Coronary artery (tissue), 2 donors: ENCODE measurements around the gene TIGAR.

Experiments used
- DNase-seq: peaks from one replicate; pipeline ENCODE4 v3.0.0-alpha.2; 2017; ENCODE audit warnings: low spot score
- H3K27ac ChIP-seq, 2 donors: fragments of 200-600 bp; sonication (generic); one replicate each; pipeline ENCODE4 v1.5.1; 2016 to 2019
- H3K4me3 ChIP-seq: fragments of 200-600 bp; sonication (generic); 2 replicates; pipeline ENCODE4 v1.5.1; 2016; ENCODE audit warnings: mild to moderate bottlenecking, moderate library complexity
- TF ChIP-seq, protein P1 (sequence below): fragments of 200-600 bp; sonication (generic); IDR thresholded peaks from one replicate; pipeline ENCODE4 v1.5.1; 2019; ENCODE audit warnings: antibody characterized with exemption

The TIGAR gene

DNA sequence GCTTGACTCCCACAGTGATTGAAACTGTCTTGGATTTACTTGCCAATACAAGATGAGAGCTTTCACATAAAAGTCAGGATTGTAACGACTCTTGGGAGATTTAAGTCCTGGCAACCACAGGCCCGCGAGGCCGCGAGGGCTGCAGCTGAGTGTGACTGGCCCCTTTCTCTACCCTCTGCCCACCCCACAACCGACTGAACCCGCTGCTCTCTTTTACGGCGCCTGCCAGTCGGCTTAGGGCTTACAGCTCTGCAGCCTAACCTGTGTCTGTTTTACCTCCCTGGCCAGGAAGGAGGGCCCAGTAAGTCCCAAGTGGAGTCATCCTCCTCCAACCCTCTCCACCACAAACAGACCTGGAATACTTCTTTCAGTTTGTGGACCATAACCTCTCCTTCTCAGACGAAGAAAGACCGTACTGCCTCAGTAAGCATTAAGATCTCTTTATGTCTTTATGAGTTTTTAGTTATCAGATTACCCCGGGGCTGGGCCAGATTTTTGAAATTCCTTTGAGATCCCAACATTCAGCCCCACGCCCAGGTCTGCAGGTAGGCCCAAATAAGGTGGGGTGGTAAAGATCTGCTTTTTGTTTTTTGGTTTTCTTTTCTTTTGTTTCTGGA is 12.6 kb upstream of the TIGAR start:
- TF ChIP-seq, protein P1, sequence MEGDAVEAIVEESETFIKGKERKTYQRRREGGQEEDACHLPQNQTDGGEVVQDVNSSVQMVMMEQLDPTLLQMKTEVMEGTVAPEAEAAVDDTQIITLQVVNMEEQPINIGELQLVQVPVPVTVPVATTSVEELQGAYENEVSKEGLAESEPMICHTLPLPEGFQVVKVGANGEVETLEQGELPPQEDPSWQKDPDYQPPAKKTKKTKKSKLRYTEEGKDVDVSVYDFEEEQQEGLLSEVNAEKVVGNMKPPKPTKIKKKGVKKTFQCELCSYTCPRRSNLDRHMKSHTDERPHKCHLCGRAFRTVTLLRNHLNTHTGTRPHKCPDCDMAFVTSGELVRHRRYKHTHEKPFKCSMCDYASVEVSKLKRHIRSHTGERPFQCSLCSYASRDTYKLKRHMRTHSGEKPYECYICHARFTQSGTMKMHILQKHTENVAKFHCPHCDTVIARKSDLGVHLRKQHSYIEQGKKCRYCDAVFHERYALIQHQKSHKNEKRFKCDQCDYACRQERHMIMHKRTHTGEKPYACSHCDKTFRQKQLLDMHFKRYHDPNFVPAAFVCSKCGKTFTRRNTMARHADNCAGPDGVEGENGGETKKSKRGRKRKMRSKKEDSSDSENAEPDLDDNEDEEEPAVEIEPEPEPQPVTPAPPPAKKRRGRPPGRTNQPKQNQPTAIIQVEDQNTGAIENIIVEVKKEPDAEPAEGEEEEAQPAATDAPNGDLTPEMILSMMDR: no peak
- no peak overlapping the region for H3K4me3 ChIP-seq
- DNase-seq: no peak
- no peak overlapping the region for H3K27ac ChIP-seq

DNA sequence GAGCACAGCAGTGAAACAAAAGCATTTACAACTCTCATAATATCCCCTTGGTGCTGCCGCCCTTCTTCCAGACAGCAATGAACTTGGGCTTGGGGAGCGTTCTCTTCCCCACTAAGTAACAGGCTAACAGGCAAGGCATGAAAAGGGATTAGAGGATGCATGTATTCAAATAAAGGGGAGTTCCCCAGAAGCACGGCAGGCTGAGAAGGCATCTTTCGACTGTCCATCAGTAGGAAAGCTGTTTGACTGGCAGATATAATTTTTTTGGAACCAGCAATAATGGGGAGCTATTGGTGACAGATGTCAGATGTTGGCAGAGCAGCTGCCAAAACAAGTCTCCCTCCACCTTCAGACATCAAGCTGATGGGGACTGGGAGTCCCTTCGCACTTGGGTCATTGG is 9.2 kb upstream of the TIGAR start:
- DNase-seq: no peak
- TF ChIP-seq, protein P1: no peak

DNA sequence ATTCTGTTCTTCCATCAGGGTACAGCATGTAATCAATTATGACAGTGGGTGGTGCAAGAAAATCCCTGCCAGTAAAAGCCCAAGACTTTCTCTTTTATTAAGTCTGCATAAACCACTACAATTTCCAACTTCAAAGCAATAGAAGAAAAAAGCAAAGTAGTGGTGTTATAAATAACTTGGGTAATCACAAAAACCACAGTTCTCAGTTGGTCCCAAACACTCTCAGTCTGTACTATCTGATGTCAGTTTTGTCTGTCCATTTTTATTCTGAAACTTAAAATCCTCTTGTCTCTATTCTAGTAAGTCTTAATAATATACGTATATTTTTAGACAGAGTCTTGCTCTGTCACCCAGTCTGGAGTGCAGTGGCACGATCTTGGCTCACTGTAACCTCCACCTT is 8.8 kb upstream of the TIGAR start:
- H3K4me3 ChIP-seq: no peak overlapping the region
- TF ChIP-seq, protein P1: no peak
- no peak for DNase-seq
- no peak overlapping the region for H3K27ac ChIP-seq

More for the DNA sequence above, 9.2 kb upstream of the TIGAR start:
- Histone ChIP-seq H3K27ac (no peak overlapping the region), H3K4me3 (no peak overlapping the region)

DNA sequence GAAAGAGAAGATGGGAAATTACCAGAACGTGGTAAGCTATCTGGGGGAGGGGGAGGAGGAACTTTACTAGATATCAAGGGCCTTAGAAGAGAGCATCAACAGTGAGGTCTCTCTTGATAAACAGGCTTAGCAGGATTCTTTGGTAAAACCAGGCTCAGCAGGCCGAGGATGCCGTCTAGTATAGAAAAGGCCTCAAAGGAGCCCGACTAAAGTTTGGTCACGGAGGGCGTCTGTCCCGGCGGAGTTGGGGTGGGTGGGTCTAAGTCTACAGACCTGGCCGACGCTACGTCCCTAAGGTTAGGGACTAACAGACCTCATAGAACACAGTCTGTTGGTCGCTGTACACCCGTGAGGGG is 538 bp upstream of the TIGAR start:
- TF ChIP-seq, protein P1: no peak
- H3K27ac ChIP-seq: peak overlapping the region; percentile 80

DNA sequence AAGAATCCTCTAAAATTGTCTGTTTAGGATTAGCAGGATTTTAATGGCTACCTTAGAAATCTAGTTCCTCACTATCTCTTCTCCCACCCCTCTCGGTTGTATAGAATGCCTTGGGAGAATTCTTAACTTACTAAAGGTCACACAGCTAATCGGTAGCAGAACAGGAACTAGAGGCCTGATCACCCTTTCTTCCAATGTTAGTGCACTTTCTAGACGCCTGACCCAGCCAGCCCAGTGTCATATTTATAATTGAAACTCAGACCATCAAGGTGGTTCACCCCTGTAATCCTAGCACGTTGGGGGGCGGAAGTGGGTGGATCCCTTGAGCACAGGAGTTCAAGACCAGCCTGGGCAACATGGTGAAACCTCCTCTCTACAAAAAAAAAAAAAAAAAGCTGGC is 1.7 kb downstream of the TIGAR start:
- Histone ChIP-seq H3K27ac (no peak overlapping the region), H3K4me3 (no peak overlapping the region)
- TF ChIP-seq, protein P1: no peak
- DNase-seq: no peak

More for the DNA sequence above, 538 bp upstream of the TIGAR start:
- H3K4me3 ChIP-seq: peak overlapping the region; percentile 96
- DNase-seq: no peak

DNA sequence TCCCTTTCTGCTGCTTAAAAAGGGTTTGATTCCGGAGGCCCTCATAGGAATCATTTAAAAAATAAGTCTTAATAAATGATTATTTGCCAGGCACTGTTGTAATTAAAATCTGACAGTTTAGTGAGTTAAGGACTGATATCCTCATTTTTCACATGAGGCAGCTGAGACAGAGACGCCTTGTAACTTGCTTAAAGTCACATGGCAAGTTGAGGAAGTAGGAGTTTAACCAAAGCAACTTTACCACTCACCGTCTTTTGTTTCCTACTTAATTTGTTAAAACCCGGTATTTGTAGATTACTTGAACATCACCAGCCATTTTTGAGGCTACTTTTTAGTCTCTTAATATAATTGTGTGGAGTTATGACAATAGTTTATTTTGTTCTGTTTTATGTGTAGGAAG is 2.4 kb downstream of the TIGAR start:
- DNase-seq: no peak
- Histone ChIP-seq H3K4me3 (no peak overlapping the region), H3K27ac (no peak overlapping the region)
- TF ChIP-seq, protein P1: no peak

DNA sequence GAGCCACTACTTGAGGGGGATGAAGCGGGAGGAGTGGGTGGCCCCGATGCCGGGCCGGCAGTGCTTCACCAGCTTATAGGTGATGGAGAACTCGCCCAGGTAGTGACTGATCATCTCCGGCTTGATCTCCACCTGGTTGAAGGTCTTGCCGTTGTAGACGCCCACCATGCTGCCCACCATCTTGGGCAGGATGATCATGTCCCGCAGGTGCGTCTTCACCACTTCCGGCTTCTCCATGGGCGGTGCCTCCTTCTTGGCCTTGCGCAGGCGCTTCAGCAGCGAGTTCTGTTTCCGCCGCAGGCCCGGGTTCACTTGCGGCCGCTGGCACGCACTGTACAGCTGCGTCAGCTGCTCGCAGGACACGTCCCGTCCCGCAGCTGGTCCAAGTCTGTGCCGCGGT is 3.4 kb downstream of the TIGAR start:
- TF ChIP-seq, protein P1: no peak
- DNase-seq: no peak
- no peak overlapping the region for H3K4me3 ChIP-seq
- no peak overlapping the region for H3K27ac ChIP-seq
